Mesothelial cell of epicardium (in vitro differentiated cells): Measurements from ENCODE around the gene CSRNP2. TPM values are rescaled to one million over a fixed set of nuclear protein-coding genes. Genes with fewer than 3 reads are reported as not detected.
A peak's percentile ranks its signal among the peaks of the same experiment; 100 is the strongest.
"Not testable (repeated sequence)": the region's sequence is repeated elsewhere in the genome, so short reads cannot be mapped to it uniquely, and the experiment has no call there.

Experiments
- DNase-seq, 2 experiments: peaks; one replicate each; pipeline ENCODE4 v3.0.0; 2021; ENCODE audit warnings: low spot score in 2 of 2; ENCODE audit not compliant: unreplicated experiment in 2 of 2
- H3K27ac Mint-ChIP-seq: 2 replicates; pipeline ENCODE4 v1.8.0; 2021; ENCODE audit warnings: mixed read lengths
- H3K27me3 Mint-ChIP-seq: 2 replicates; pipeline ENCODE4 v1.8.0; 2021; ENCODE audit warnings: low read depth, mixed read lengths
- H3K36me3 Mint-ChIP-seq: 2 replicates; pipeline ENCODE4 v1.8.0; 2021; ENCODE audit warnings: mixed read lengths
- H3K4me1 Mint-ChIP-seq: 2 replicates; pipeline ENCODE4 v1.8.0; 2021; ENCODE audit warnings: mixed read lengths
- H3K4me3 Mint-ChIP-seq: 2 replicates; pipeline ENCODE4 v1.8.0; 2021; ENCODE audit warnings: mild to moderate bottlenecking, moderate library complexity, mixed read lengths
- H3K9me3 Mint-ChIP-seq: 2 replicates; pipeline ENCODE4 v1.8.0; 2021; ENCODE audit warnings: mixed read lengths
- total RNA-seq: library from RNA; stranded (reverse); gene quantifications from 3 replicates; pipeline ENCODE4 v1.2.1, GENCODE V29; 2021
- TF ChIP-seq, protein P1 (sequence below): fragments of 200-600 bp; sonication (generic); IDR thresholded peaks from one replicate; pipeline ENCODE4 v1.5.0; 2021; ENCODE audit warnings: antibody characterized with exemption; ENCODE audit not compliant: unreplicated experiment

The CSRNP2 gene
- total RNA-seq, 1 donor from 2014 or later: 50.5 TPM

- no peak overlapping the region for H3K27ac Mint-ChIP-seq
- no peak overlapping the region for H3K4me3 Mint-ChIP-seq
These were observed 62.8 kb downstream of the CSRNP2 start for GRCh38 chr12:51020448-51021182.

DNA sequence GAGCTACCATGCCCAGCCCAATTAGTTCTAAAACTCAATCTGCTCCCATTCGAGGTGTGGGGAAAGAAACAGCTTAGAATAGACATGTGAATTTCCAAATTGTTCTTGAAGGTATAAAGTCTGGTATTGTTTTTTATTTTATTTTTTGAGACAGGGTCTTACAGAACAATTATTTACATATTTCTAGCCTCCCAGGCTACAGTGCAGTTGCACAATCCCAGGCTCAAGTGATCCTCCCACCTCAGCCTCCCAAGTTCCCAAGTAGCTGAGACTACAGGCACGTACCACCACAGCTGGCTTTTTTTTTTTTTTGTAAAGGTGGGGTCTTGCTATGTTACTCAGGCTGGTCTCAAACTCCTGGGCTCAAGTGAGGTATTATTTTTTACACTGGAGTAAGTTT is 63.5 kb downstream of the CSRNP2 start:
- H3K27me3 Mint-ChIP-seq: no peaks in the 10 kb centered on the region
- H3K9me3 Mint-ChIP-seq: no peaks in the 10 kb centered on the region
- peaks cover 21% of the 10 kb centered on the region for H3K4me1 Mint-ChIP-seq
- TF ChIP-seq, protein P1, sequence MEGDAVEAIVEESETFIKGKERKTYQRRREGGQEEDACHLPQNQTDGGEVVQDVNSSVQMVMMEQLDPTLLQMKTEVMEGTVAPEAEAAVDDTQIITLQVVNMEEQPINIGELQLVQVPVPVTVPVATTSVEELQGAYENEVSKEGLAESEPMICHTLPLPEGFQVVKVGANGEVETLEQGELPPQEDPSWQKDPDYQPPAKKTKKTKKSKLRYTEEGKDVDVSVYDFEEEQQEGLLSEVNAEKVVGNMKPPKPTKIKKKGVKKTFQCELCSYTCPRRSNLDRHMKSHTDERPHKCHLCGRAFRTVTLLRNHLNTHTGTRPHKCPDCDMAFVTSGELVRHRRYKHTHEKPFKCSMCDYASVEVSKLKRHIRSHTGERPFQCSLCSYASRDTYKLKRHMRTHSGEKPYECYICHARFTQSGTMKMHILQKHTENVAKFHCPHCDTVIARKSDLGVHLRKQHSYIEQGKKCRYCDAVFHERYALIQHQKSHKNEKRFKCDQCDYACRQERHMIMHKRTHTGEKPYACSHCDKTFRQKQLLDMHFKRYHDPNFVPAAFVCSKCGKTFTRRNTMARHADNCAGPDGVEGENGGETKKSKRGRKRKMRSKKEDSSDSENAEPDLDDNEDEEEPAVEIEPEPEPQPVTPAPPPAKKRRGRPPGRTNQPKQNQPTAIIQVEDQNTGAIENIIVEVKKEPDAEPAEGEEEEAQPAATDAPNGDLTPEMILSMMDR: no peak
- DNase-seq: no peak
- no peak overlapping the region for H3K4me3 Mint-ChIP-seq
- H3K36me3 Mint-ChIP-seq: no peaks in the 10 kb centered on the region
- no peak overlapping the region for H3K27ac Mint-ChIP-seq

More at GRCh38 chr12:51020448-51021182, 62.8 kb downstream of the CSRNP2 start:
- H3K36me3 Mint-ChIP-seq: no peaks in the 10 kb centered on the region
- peaks cover 28% of the 10 kb centered on the region for H3K4me1 Mint-ChIP-seq
- no peak for DNase-seq
- no peaks in the 10 kb centered on the region for H3K9me3 Mint-ChIP-seq
- no peaks in the 10 kb centered on the region for H3K27me3 Mint-ChIP-seq
- TF ChIP-seq, protein P1: no peak

DNA sequence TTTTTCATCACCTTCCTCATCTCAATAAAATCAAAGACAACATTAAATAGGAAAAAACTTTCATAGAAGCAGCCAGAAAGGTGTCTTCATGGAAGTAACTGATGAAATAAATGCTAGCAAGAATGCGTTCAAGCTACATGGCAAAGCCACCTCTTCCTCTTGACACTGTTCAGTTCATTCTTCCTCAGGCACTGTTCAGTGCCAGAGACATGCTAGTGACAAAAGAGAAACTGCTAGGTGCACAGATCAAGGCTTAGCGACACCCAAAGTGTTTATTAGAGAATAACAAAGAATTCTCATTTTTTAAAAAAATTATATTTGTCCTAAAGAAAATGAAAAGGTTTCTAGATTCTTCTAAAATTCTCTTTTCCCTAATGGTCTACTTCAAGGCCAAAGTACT is 64.4 kb downstream of the CSRNP2 start:
- Mint-ChIP-seq H3K4me1 (peaks cover 12% of the 10 kb centered on the region), H3K4me3 (no peak overlapping the region), H3K27ac (peak overlapping the region; percentile 18), H3K27me3 (no peaks in the 10 kb centered on the region), H3K9me3 (no peaks in the 10 kb centered on the region), H3K36me3 (no peaks in the 10 kb centered on the region)
- no peak for DNase-seq
- TF ChIP-seq, protein P1: no peak

DNA sequence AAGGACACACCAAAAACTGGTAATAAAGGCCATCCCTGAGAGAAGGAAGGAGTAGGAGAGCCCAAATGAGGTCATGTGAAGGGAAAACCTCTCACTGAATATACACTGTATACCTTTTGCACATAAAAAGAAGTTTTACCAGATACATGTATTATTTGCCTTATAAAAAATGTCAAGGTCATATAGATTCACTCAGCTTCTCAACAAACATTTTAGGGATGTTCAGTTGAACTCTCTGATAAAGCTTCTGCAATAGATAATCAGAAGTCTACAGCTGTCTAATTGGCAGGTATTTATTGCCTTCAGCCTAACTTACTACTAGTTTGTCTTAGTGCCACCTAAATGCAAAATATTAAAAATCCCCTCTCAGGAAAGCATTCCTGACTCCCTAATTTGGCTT is 65.9 kb downstream of the CSRNP2 start:
- no peak for DNase-seq
- Mint-ChIP-seq H3K4me3 (no peak overlapping the region), H3K4me1 (peaks cover 10% of the 10 kb centered on the region), H3K9me3 (no peaks in the 10 kb centered on the region), H3K27ac (peak overlapping the region; percentile 71), H3K27me3 (no peaks in the 10 kb centered on the region), H3K36me3 (no peaks in the 10 kb centered on the region)
- TF ChIP-seq, protein P1: no peak

- DNase-seq, H3K27me3 Mint-ChIP-seq, H3K4me3 Mint-ChIP-seq, H3K9me3 Mint-ChIP-seq, H3K36me3 Mint-ChIP-seq: not testable (repeated sequence)
- peak overlapping the region; percentile 39 for H3K27ac Mint-ChIP-seq
- peaks cover 18% of the 10 kb centered on the region for H3K4me1 Mint-ChIP-seq
These were observed 68.9 kb downstream of the CSRNP2 start for GRCh38 chr12:51014467-51014866.

- no peak overlapping the region for H3K27ac Mint-ChIP-seq
- TF ChIP-seq, protein P1: no peak
- H3K9me3 Mint-ChIP-seq: no peaks in the 10 kb centered on the region
These were observed 70.0 kb downstream of the CSRNP2 start for GRCh38 chr12:51013441-51013840.

More at GRCh38 chr12:51013441-51013840, 70.0 kb downstream of the CSRNP2 start:
- no peak overlapping the region for H3K4me3 Mint-ChIP-seq
- H3K4me1 Mint-ChIP-seq: peaks cover 22% of the 10 kb centered on the region
- DNase-seq: no peak
- H3K36me3 Mint-ChIP-seq: peaks cover 3% of the 10 kb centered on the region
- H3K27me3 Mint-ChIP-seq: no peaks in the 10 kb centered on the region
